BLaER1 (cell line): ENCODE measurements around the gene PUSL1.

Experiments
- H3K27ac ChIP-seq: shearing (Covaris generic); formaldehyde crosslinking; 2 replicates; pipeline ENCODE4 v1.8.1; 2022
- H3K27me3 ChIP-seq: shearing (Covaris generic); formaldehyde crosslinking; 2 replicates; pipeline ENCODE4 v1.8.1; 2022
- H3K36me3 ChIP-seq: shearing (Covaris generic); formaldehyde crosslinking; 2 replicates; pipeline ENCODE4 v1.8.1; 2022
- H3K4me1 ChIP-seq: shearing (Covaris generic); formaldehyde crosslinking; 2 replicates; pipeline ENCODE4 v1.8.1; 2022
- H3K4me2 ChIP-seq: shearing (Covaris generic); formaldehyde crosslinking; 2 replicates; pipeline ENCODE4 v1.8.1; 2022
- H3K4me3 ChIP-seq: shearing (Covaris generic); formaldehyde crosslinking; 2 replicates; pipeline ENCODE4 v1.8.1; 2022
- H3K9ac ChIP-seq: shearing (Covaris generic); formaldehyde crosslinking; 2 replicates; pipeline ENCODE4 v1.8.1; 2022
- H3K9me3 ChIP-seq: shearing (Covaris generic); formaldehyde crosslinking; 2 replicates; pipeline ENCODE4 v1.8.1; 2022
- H4K20me1 ChIP-seq: shearing (Covaris generic); formaldehyde crosslinking; 2 replicates; pipeline ENCODE4 v1.8.1; 2022
- Cebpa-rat ChIP-seq: shearing (Covaris generic); IDR thresholded peaks from 2 replicates; pipeline ENCODE4 v1.8.1; 2022

PUSL1 gene

GRCh38 chr1:1267488-1268283, 40.7 kb upstream of the PUSL1 start:
- no peak overlapping the region for H3K27ac ChIP-seq
- H3K27me3 ChIP-seq, result no peaks in the 10 kb centered on the region
- peaks cover 96% of the 10 kb centered on the region for H3K36me3 ChIP-seq
- peaks cover 100% of the 10 kb centered on the region for H4K20me1 ChIP-seq
- peaks cover 34% of the 10 kb centered on the region for H3K4me1 ChIP-seq
- no peak for TF ChIP-seq Cebpa-rat
- no peak overlapping the region for H3K4me2 ChIP-seq
- H3K4me3 ChIP-seq, result no peak overlapping the region
- no peaks in the 10 kb centered on the region for H3K9me3 ChIP-seq
- H3K9ac ChIP-seq, result no peak overlapping the region

GRCh38 chr1:1268284-1268682, 40.1 kb upstream of the PUSL1 start:
- H3K4me2 ChIP-seq, result no peak overlapping the region
- no peak overlapping the region for H3K9ac ChIP-seq
- no peak overlapping the region for H3K4me3 ChIP-seq
- TF ChIP-seq Cebpa-rat, result no peak
- peaks cover 90% of the 10 kb centered on the region for H3K36me3 ChIP-seq
- H3K27ac ChIP-seq, result no peak overlapping the region
- H3K4me1 ChIP-seq, result peaks cover 30% of the 10 kb centered on the region
- H3K27me3 ChIP-seq, result no peaks in the 10 kb centered on the region
- H3K9me3 ChIP-seq, result no peaks in the 10 kb centered on the region
- H4K20me1 ChIP-seq, result peaks cover 100% of the 10 kb centered on the region

GRCh38 chr1:1270813-1271212, 37.6 kb upstream of the PUSL1 start:
- H3K9ac ChIP-seq, result peak overlapping the region; percentile 64
- H3K9me3 ChIP-seq, result no peaks in the 10 kb centered on the region
- peaks cover 77% of the 10 kb centered on the region for H4K20me1 ChIP-seq
- H3K4me1 ChIP-seq, result peaks cover 39% of the 10 kb centered on the region
- no peaks in the 10 kb centered on the region for H3K27me3 ChIP-seq
- H3K4me2 ChIP-seq, result peak overlapping the region; percentile 99
- H3K27ac ChIP-seq, result peak overlapping the region; percentile 44; the same call in 1 of the 2 replicates
- no peak overlapping the region for H3K4me3 ChIP-seq
- peaks cover 65% of the 10 kb centered on the region for H3K36me3 ChIP-seq
- no peak for TF ChIP-seq Cebpa-rat

GRCh38 chr1:1272341-1273208, 35.8 kb upstream of the PUSL1 start:
- Histone ChIP-seq H3K27me3 (no peaks in the 10 kb centered on the region), H3K4me2 (peak overlapping the region; percentile 99), H3K9ac (peak overlapping the region; percentile 98), H3K27ac (peak overlapping the region; percentile 98), H3K4me1 (peaks cover 43% of the 10 kb centered on the region), H3K9me3 (no peaks in the 10 kb centered on the region), H3K36me3 (peaks cover 48% of the 10 kb centered on the region), H4K20me1 (peaks cover 59% of the 10 kb centered on the region), H3K4me3 (peak overlapping the region; percentile 100)
- no peak for TF ChIP-seq Cebpa-rat

GRCh38 chr1:1273209-1273511, 35.2 kb upstream of the PUSL1 start:
- peak overlapping the region; percentile 98 for H3K9ac ChIP-seq
- no peak for TF ChIP-seq Cebpa-rat
- H3K4me2 ChIP-seq, result peak overlapping the region; percentile 99
- H4K20me1 ChIP-seq, result peaks cover 53% of the 10 kb centered on the region
- H3K9me3 ChIP-seq, result no peaks in the 10 kb centered on the region
- no peaks in the 10 kb centered on the region for H3K27me3 ChIP-seq
- H3K4me1 ChIP-seq, result peaks cover 43% of the 10 kb centered on the region
- peak overlapping the region; percentile 98 for H3K27ac ChIP-seq
- peaks cover 42% of the 10 kb centered on the region for H3K36me3 ChIP-seq
- peak overlapping the region; percentile 100 for H3K4me3 ChIP-seq

- TF ChIP-seq Cebpa-rat, result no peak
- H3K27ac ChIP-seq, result peak within 1 kb of the TSS; percentile 98
- peaks cover 36% of the 10 kb centered on the region for H3K36me3 ChIP-seq
- H3K4me3 ChIP-seq, result peak within 1 kb of the TSS; percentile 100
- no peaks in the 10 kb centered on the region for H3K9me3 ChIP-seq
- peak within 1 kb of the TSS; percentile 99 for H3K4me2 ChIP-seq
- peaks cover 43% of the 10 kb centered on the region for H3K4me1 ChIP-seq
- H4K20me1 ChIP-seq, result peaks cover 48% of the 10 kb centered on the region
- peak within 1 kb of the TSS; percentile 98 for H3K9ac ChIP-seq
- no peaks in the 10 kb centered on the region for H3K27me3 ChIP-seq
Measured at GRCh38 chr1:1273512-1274298, 34.7 kb upstream of the PUSL1 start, which contains the start of gene UBE2J2. TSS of gene UBE2J2 (minus strand) at chr1:1273854. CDS start at chr1:1267992, 5,862 bp downstream.

GRCh38 chr1:1274299-1274930, 34.0 kb upstream of the PUSL1 start:
- peak overlapping the region; percentile 83 for H3K27ac ChIP-seq
- peak overlapping the region; percentile 100 for H3K4me3 ChIP-seq
- no peak for TF ChIP-seq Cebpa-rat
- H3K27me3 ChIP-seq, result no peaks in the 10 kb centered on the region
- peak overlapping the region; percentile 96 for H3K4me2 ChIP-seq
- H3K9me3 ChIP-seq, result no peaks in the 10 kb centered on the region
- H3K36me3 ChIP-seq, result peaks cover 29% of the 10 kb centered on the region
- peaks cover 43% of the 10 kb centered on the region for H3K4me1 ChIP-seq
- H3K9ac ChIP-seq, result peak overlapping the region; percentile 83
- peaks cover 41% of the 10 kb centered on the region for H4K20me1 ChIP-seq

- H3K36me3 ChIP-seq, result peaks cover 23% of the 10 kb centered on the region
- peaks cover 43% of the 10 kb centered on the region for H3K4me1 ChIP-seq
- no peak for TF ChIP-seq Cebpa-rat
- peak overlapping the region; percentile 100 for H3K4me3 ChIP-seq
- no peaks in the 10 kb centered on the region for H3K27me3 ChIP-seq
- H3K9ac ChIP-seq, result peak overlapping the region; percentile 83
- H3K9me3 ChIP-seq, result no peaks in the 10 kb centered on the region
- peak overlapping the region; percentile 96 for H3K4me2 ChIP-seq
- H3K27ac ChIP-seq, result peak overlapping the region; percentile 83
- H4K20me1 ChIP-seq, result peaks cover 35% of the 10 kb centered on the region
Measured at GRCh38 chr1:1274931-1275431, 33.4 kb upstream of the PUSL1 start.

- Histone ChIP-seq H4K20me1 (peaks cover 26% of the 10 kb centered on the region), H3K9me3 (no peaks in the 10 kb centered on the region), H3K27me3 (no peaks in the 10 kb centered on the region), H3K4me1 (peaks cover 35% of the 10 kb centered on the region), H3K27ac (no peak overlapping the region), H3K4me2 (no peak overlapping the region), H3K36me3 (peaks cover 15% of the 10 kb centered on the region), H3K4me3 (no peak overlapping the region), H3K9ac (no peak overlapping the region)
- no peak for TF ChIP-seq Cebpa-rat
Measured at GRCh38 chr1:1275836-1276235, 32.6 kb upstream of the PUSL1 start.
